OCI-LY1 (cell line): ENCODE results near the gene FAM47B.

Source experiments
- H2AFZ ChIP-seq: fragments of 200-600 bp; sonication (generic), shearing (Covaris generic); 2 replicates; pipeline ENCODE4 v1.6.0; 2014; ENCODE audit warnings: antibody characterized with exemption, mild to moderate bottlenecking, low read length
- H3F3A ChIP-seq: fragments of 200-600 bp; sonication (generic), shearing (Covaris generic); 2 replicates; pipeline ENCODE4 v1.6.0; 2014; ENCODE audit warnings: mild to moderate bottlenecking, antibody characterized with exemption, low read length, moderate library complexity; ENCODE audit not compliant: insufficient read depth
- H3K27ac ChIP-seq: fragments of 200-600 bp; sonication (generic); 2 replicates; pipeline ENCODE4 v1.5.1; 2014; ENCODE audit warnings: low read length, mixed run types, mild to moderate bottlenecking, low read depth; ENCODE audit not compliant: poor library complexity, severe bottlenecking
- H3K27me3 ChIP-seq: fragments of 200-600 bp; sonication (generic); 2 replicates; pipeline ENCODE4 v1.6.0; 2014; ENCODE audit warnings: antibody characterized with exemption, mild to moderate bottlenecking, low read length, moderate library complexity; ENCODE audit not compliant: insufficient read depth
- H3K36me3 ChIP-seq: fragments of 200-600 bp; sonication (generic); 2 replicates; pipeline ENCODE4 v1.6.1; 2014; ENCODE audit warnings: mild to moderate bottlenecking, antibody characterized with exemption, low read length, moderate library complexity, mixed read lengths; ENCODE audit not compliant: insufficient read depth
- H3K4me1 ChIP-seq: fragments of 200-600 bp; sonication (generic); 2 replicates; pipeline ENCODE4 v1.5.1; 2014; ENCODE audit warnings: mild to moderate bottlenecking, low read length, moderate library complexity; ENCODE audit not compliant: insufficient read depth, severe bottlenecking
- H3K4me2 ChIP-seq: fragments of 200-600 bp; sonication (generic), shearing (Covaris generic); 2 replicates; pipeline ENCODE4 v1.6.1; 2014; ENCODE audit warnings: low read length
- H3K4me3 ChIP-seq: fragments of 200-600 bp; sonication (generic); 2 replicates; pipeline ENCODE4 v1.5.1; 2014; ENCODE audit warnings: low read length, low read depth, mild to moderate bottlenecking, mixed read lengths; ENCODE audit not compliant: poor library complexity, severe bottlenecking
- H3K79me2 ChIP-seq: fragments of 200-600 bp; shearing (Covaris generic); 2 replicates; pipeline ENCODE4 v1.6.1; 2016; ENCODE audit warnings: mixed run types, low read length, mixed read lengths; ENCODE audit not compliant: insufficient read depth
- H3K9ac ChIP-seq: fragments of 200-600 bp; sonication (generic), shearing (Covaris generic); 2 replicates; pipeline ENCODE4 v1.6.1; 2014; ENCODE audit warnings: mild to moderate bottlenecking, low read length, mixed read lengths
- H3K9me2 ChIP-seq: fragments of 200-600 bp; sonication (generic), shearing (Covaris generic); 2 replicates; pipeline ENCODE4 v1.6.1; 2014; ENCODE audit warnings: low read depth, mild to moderate bottlenecking, low read length, mixed read lengths
- H3K9me3 ChIP-seq: fragments of 200-600 bp; shearing (Covaris generic); 2 replicates; pipeline ENCODE4 v1.6.1; 2014; ENCODE audit warnings: low read length, mixed read lengths
- H4K20me1 ChIP-seq: fragments of 200-600 bp; sonication (generic), shearing (Covaris generic); 2 replicates; pipeline ENCODE4 v1.6.0; 2016; ENCODE audit warnings: mild to moderate bottlenecking, low read length; ENCODE audit not compliant: insufficient read depth
- CTCF ChIP-seq: fragments of 200-600 bp; sonication (generic), shearing (Covaris generic); IDR thresholded peaks from 2 replicates; pipeline ENCODE4 v1.5.1; 2017; ENCODE audit warnings: mild to moderate bottlenecking, antibody characterized with exemption, low read length, moderate library complexity, mixed read lengths
- EZH2 ChIP-seq: fragments of 200-600 bp; sonication (generic), shearing (Covaris generic); IDR thresholded peaks from 2 replicates; pipeline ENCODE4 v1.8.0; 2017; ENCODE audit warnings: borderline replicate concordance, mixed run types, mild to moderate bottlenecking, antibody characterized with exemption, low read length, moderate library complexity, mixed read lengths

The FAM47B gene

DNA sequence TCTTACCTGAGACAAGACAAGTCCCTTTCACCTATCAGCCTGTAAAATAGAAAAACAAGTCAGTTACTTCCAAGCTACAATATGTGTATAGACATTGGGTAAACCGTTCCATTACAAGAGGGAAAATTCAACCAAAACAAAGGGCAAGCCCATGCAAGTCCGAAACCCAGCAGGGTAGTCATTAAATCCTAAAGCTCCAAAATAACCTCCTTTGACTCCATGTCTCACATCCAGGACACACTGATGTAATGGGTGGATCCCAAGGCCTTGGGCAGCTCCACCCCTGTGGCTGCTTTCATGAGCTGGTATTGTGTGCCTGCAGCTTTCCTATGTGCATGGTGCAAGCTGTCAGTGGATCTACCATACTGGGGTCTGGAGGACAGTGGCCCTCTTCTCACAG is 14.7 kb upstream of the FAM47B start:
- H3K9me3 ChIP-seq, result no peaks in the 10 kb centered on the region
- H3K9me2 ChIP-seq, result no peaks in the 10 kb centered on the region
- no peaks in the 10 kb centered on the region for H3F3A ChIP-seq
- H2AFZ ChIP-seq, result no peak overlapping the region
- H3K4me1 ChIP-seq, result no peaks in the 10 kb centered on the region
- H3K4me2 ChIP-seq, result no peak overlapping the region
- no peak overlapping the region for H3K4me3 ChIP-seq
- H3K27me3 ChIP-seq, result no peaks in the 10 kb centered on the region
- TF ChIP-seq EZH2 (no peak), CTCF (no peak)
- no peaks in the 10 kb centered on the region for H4K20me1 ChIP-seq
- no peak overlapping the region for H3K9ac ChIP-seq
- no peaks in the 10 kb centered on the region for H3K79me2 ChIP-seq
- no peaks in the 10 kb centered on the region for H3K36me3 ChIP-seq
- H3K27ac ChIP-seq, result no peak overlapping the region

- no peaks in the 10 kb centered on the region for H3K4me1 ChIP-seq
- no peak for TF ChIP-seq EZH2
- TF ChIP-seq CTCF, result no peak
- no peaks in the 10 kb centered on the region for H3K36me3 ChIP-seq
- no peak overlapping the region for H3K9ac ChIP-seq
- no peaks in the 10 kb centered on the region for H3K9me2 ChIP-seq
- H3K27ac ChIP-seq, result no peak overlapping the region
- no peaks in the 10 kb centered on the region for H4K20me1 ChIP-seq
- H3K4me3 ChIP-seq, result no peak overlapping the region
- no peaks in the 10 kb centered on the region for H3K79me2 ChIP-seq
- no peak overlapping the region for H3K4me2 ChIP-seq
- H2AFZ ChIP-seq, result no peak overlapping the region
- H3K27me3 ChIP-seq, result no peaks in the 10 kb centered on the region
- H3K9me3 ChIP-seq, result no peaks in the 10 kb centered on the region
- no peaks in the 10 kb centered on the region for H3F3A ChIP-seq
These were observed 639 bp downstream of the FAM47B start for GRCh38 chrX:34943235-34943634.

DNA sequence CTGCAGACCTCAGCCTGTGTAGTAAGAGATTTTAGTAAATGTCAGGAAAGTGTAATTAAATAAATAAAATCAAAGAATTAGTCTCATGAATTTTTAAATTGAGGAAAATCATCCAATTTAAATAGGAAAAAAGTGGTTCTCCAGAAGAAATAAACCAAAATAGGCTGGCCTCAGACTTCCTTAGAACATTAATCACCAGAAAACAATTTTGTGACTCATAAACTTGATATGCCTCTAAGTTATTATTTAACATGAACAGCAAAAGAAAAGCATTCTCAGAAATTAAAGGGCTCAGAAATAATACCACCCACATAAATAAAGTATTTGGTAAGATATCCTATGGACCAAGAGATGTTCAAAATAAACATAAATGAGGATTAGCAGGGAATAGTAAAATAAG is 14.3 kb downstream of the FAM47B start:
- Histone ChIP-seq H3K27me3 (no peaks in the 10 kb centered on the region), H3K4me2 (no peak overlapping the region), H3K9ac (no peak overlapping the region), H4K20me1 (no peaks in the 10 kb centered on the region), H3K4me1 (no peaks in the 10 kb centered on the region), H3K9me2 (no peaks in the 10 kb centered on the region), H2AFZ (no peak overlapping the region), H3F3A (no peaks in the 10 kb centered on the region), H3K36me3 (no peaks in the 10 kb centered on the region), H3K79me2 (no peaks in the 10 kb centered on the region), H3K9me3 (no peaks in the 10 kb centered on the region), H3K4me3 (no peak overlapping the region), H3K27ac (no peak overlapping the region)
- TF ChIP-seq EZH2, result no peak
- TF ChIP-seq CTCF, result no peak
